ENCODE results near the gene HIPK4.
"Not testable (repeated sequence)": the region's sequence is repeated elsewhere in the genome, so short reads cannot be mapped to it uniquely, and the experiment has no call there.

Gene HIPK4

GRCh38 chr19:40337594-40337993, 52.4 kb downstream of the HIPK4 start:
- H3K4me3 Mint-ChIP-seq: no peak overlapping the region
- no peak for ATAC-seq (replicated peaks)
- peaks cover 28 to 48% of the 10 kb centered on the region in 2 donors for H3K36me3 Mint-ChIP-seq

DNA sequence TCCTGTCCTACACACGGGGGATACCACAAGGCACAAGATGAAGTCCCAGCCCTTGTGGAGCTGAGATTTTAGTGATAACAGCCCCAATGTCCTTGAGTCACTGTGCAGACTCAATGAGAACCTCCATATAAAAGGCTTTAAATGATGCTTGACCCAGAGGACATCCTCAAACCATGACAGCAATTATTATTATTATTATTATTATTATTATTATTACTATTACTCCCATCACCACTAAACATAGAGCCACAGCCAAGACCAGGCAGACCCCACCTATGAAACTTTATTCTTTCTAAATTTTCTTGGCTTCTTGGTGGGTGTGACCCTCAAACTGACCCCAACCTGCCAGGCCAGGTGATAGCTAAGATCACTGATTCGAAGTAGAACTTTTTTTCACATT, 52.9 kb downstream of the HIPK4 start:
- no peaks in the 10 kb centered on the region for H3K9me3 Mint-ChIP-seq

More at GRCh38 chr19:40337594-40337993, 52.4 kb downstream of the HIPK4 start:
- no peak for DNase-seq
- Mint-ChIP-seq H3K27me3 (no peaks in the 10 kb centered on the region), H3K4me1 (peaks cover 9 to 18% of the 10 kb centered on the region in 2 donors), H3K27ac (no peak overlapping the region), H3K9me3 (no peaks in the 10 kb centered on the region)

GRCh38 chr19:40336601-40336900, 53.4 kb downstream of the HIPK4 start:
- Mint-ChIP-seq H3K4me1 (peaks cover 9 to 18% of the 10 kb centered on the region in 2 donors), H3K36me3 (peaks cover 33 to 47% of the 10 kb centered on the region in 2 donors)

More for the DNA sequence above, 52.9 kb downstream of the HIPK4 start:
- no peaks in the 10 kb centered on the region for H3K27me3 Mint-ChIP-seq
- ATAC-seq (replicated peaks): no peak
- DNase-seq: no peak
- peaks cover 32 to 47% of the 10 kb centered on the region in 2 donors for H3K36me3 Mint-ChIP-seq
- H3K27ac Mint-ChIP-seq: no peak overlapping the region
- H3K4me3 Mint-ChIP-seq: no peak overlapping the region
- H3K4me1 Mint-ChIP-seq: peaks cover 9 to 18% of the 10 kb centered on the region in 2 donors

GRCh38 chr19:40335855-40336600, 54.0 kb downstream of the HIPK4 start:
- peaks cover 9 to 18% of the 10 kb centered on the region in 2 donors for H3K4me1 Mint-ChIP-seq
- no peaks in the 10 kb centered on the region for H3K9me3 Mint-ChIP-seq
- peaks cover 32 to 49% of the 10 kb centered on the region in 2 donors for H3K36me3 Mint-ChIP-seq
- H3K27me3 Mint-ChIP-seq: no peaks in the 10 kb centered on the region
- ATAC-seq (replicated peaks) (no peak), DNase-seq (no peak)
- no peak overlapping the region for H3K4me3 Mint-ChIP-seq
- H3K27ac Mint-ChIP-seq: no peak overlapping the region

More at GRCh38 chr19:40336601-40336900, 53.4 kb downstream of the HIPK4 start:
- DNase-seq (no peak), ATAC-seq (replicated peaks) (no peak)
- no peak overlapping the region for H3K27ac Mint-ChIP-seq
- no peaks in the 10 kb centered on the region for H3K27me3 Mint-ChIP-seq
- no peak overlapping the region for H3K4me3 Mint-ChIP-seq
- H3K9me3 Mint-ChIP-seq: no peaks in the 10 kb centered on the region

DNA sequence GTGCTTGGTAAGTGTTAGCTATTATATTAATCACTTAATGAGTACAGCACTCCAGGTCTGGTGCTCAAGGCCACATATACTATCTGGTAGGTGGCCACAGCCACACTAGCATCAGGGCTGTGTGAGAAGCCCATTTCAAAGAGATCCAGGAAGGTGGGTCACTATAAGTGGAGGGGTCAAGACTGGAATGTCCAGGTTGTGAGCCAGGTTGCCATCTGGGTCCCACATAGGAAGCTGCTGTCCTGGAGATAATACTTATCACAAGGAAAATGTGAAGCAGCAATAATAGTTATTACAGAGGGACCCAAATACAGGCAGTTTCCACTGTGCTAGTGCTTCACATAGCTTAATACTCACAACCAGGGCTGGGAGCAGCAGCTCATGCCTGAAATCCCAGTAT, 54.9 kb downstream of the HIPK4 start:
- H3K27ac Mint-ChIP-seq: no peak overlapping the region
- no peak for ATAC-seq (replicated peaks)
- peaks cover 9 to 18% of the 10 kb centered on the region in 2 donors for H3K4me1 Mint-ChIP-seq
- no peaks in the 10 kb centered on the region for H3K9me3 Mint-ChIP-seq
- H3K4me3 Mint-ChIP-seq: no peak overlapping the region
- H3K36me3 Mint-ChIP-seq: peaks cover 31 to 54% of the 10 kb centered on the region in 2 donors
- no peak for DNase-seq
- H3K27me3 Mint-ChIP-seq: no peaks in the 10 kb centered on the region

GRCh38 chr19:40333083-40333482, 56.9 kb downstream of the HIPK4 start:
- H3K27ac Mint-ChIP-seq; H3K27me3 Mint-ChIP-seq; H3K4me1 Mint-ChIP-seq; ATAC-seq (replicated peaks); H3K9me3 Mint-ChIP-seq; DNase-seq; H3K4me3 Mint-ChIP-seq: not testable (repeated sequence)
- H3K36me3 Mint-ChIP-seq: peaks cover 41 to 60% of the 10 kb centered on the region in 2 donors

- Mint-ChIP-seq H3K9me3 (no peaks in the 10 kb centered on the region), H3K4me3 (no peak overlapping the region), H3K36me3 (peaks cover 43 to 64% of the 10 kb centered on the region in 2 donors), H3K4me1 (peaks cover 0 to 5% of the 10 kb centered on the region in 2 donors), H3K27me3 (no peaks in the 10 kb centered on the region), H3K27ac (no peak overlapping the region)
- ATAC-seq (replicated peaks) (no peak), DNase-seq (no peak)
Observed at GRCh38 chr19:40332669-40333068, 57.3 kb downstream of the HIPK4 start.

- DNase-seq (no peak), ATAC-seq (replicated peaks) (no peak)
- H3K27me3 Mint-ChIP-seq: no peaks in the 10 kb centered on the region
- no peaks in the 10 kb centered on the region for H3K9me3 Mint-ChIP-seq
- H3K27ac Mint-ChIP-seq: no peak overlapping the region
- peaks cover 47 to 73% of the 10 kb centered on the region in 2 donors for H3K36me3 Mint-ChIP-seq
- peaks cover 0 to 5% of the 10 kb centered on the region in 2 donors for H3K4me1 Mint-ChIP-seq
- H3K4me3 Mint-ChIP-seq: no peak overlapping the region
Observed at GRCh38 chr19:40331052-40331451, 58.9 kb downstream of the HIPK4 start.

All from stimulated activated naive B cell treated with anti-CD40 and anti-IgM and Interleukin-4, amounts not matched to agents 10 μg/mL and 1 μg/mL and 100 μg/mL, for 72 hours (primary cell).